SK-N-MC (cell line): ENCODE measurements around the gene WBP1L.

Experiments used
- EZH2 ChIP-seq: fragments of 200-600 bp; sonication (generic); IDR thresholded peaks from one replicate; pipeline ENCODE4 v1.6.1; 2017; ENCODE audit warnings: antibody characterized with exemption
- FOXP2 ChIP-seq: optimal IDR thresholded peaks from 2 replicates; pipeline ENCODE3; 2011; ENCODE audit warnings: mild to moderate bottlenecking, moderate library complexity; ENCODE audit not compliant: insufficient read depth; ENCODE audit errors: extremely low read length, control extremely low read depth
- POLR2AphosphoS5 ChIP-seq: IDR thresholded peaks from 2 replicates; pipeline ENCODE4 v1.6.1; 2012; ENCODE audit warnings: mild to moderate bottlenecking, low read depth, low read length, borderline replicate concordance

DNA sequence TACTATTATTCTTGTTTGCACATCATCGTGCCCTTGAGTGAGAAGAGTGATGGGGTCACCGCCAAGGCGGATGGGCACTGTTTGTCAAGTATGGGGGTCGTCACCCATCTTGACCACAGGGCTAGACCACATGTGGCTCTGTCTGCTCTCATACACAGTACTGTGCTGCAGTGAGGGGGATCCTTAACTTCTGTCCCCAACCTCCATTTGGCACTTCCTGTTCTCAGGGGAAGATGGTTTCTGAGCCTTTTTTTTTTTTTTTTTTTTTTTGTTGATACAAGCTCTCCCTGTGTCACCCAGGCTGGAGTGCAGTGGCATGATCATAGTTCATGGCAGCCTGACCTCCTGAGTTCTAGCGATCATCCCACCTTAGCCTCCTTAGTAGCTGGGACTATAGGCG is 13.6 kb downstream of the WBP1L start:
- TF ChIP-seq POLR2AphosphoS5 (no peak), EZH2 (no peak), FOXP2 (no peak)
